ENCODE results near the gene POU3F4. TPM values are rescaled to one million over a fixed set of nuclear protein-coding genes. Genes with fewer than 3 reads are reported as not detected.

The POU3F4 gene
- total and polyA plus RNA-seq, 3 donors from 2014 or later, result not detected

DNA sequence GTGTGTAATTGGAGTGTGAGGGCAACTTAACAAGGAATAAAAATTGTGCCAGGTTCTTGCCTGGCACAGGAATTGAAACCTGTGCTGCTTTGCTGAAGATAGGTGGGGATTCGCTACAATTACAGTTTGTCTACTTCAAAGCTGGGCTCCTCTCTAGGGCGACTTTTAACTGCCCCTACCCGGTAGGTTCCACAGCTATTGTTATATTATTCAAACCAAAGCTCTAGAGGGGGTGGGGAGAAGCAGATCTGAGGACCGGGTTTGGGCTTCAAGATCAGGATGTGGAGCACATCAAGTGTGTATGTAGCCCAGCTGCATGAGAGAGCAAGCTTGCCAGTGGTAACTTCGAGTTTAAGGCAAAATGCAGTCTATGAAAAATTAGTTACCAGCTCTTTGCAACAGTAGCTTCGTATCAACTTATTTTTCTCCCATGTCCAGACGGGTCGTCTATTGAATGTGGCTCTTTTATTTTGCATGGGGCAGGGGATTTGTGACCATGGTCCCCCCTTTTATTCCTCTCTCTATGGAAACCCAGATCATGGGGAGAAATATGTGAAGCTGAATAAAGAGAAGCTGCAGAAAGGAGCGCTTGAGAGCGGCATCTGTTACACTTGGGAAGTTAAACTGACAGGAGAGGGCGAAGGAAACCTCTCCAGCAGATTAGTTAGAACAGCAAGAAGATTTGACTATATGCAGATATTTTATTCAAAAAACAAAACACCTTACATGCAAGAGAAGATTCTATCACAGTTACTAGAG lies 3.2 kb upstream of the POU3F4 start:
- Histone ChIP-seq H3K27me3 (no peaks in the 10 kb centered on the region), H3K27ac (no peak overlapping the region), H3K9me3 (no peaks in the 10 kb centered on the region), H3K36me3 (ENCODE audit: low read depth, missing control alignments) (no peaks in the 10 kb centered on the region), H3K4me1 (no peaks in the 10 kb centered on the region), H3K4me3 (no peak overlapping the region)
- intact Hi-C loops (cut with DNase I; ENCODE audit: low total_unique reads), result no loop called here
- DNase-seq, result no peak
- TF ChIP-seq, protein P1, sequence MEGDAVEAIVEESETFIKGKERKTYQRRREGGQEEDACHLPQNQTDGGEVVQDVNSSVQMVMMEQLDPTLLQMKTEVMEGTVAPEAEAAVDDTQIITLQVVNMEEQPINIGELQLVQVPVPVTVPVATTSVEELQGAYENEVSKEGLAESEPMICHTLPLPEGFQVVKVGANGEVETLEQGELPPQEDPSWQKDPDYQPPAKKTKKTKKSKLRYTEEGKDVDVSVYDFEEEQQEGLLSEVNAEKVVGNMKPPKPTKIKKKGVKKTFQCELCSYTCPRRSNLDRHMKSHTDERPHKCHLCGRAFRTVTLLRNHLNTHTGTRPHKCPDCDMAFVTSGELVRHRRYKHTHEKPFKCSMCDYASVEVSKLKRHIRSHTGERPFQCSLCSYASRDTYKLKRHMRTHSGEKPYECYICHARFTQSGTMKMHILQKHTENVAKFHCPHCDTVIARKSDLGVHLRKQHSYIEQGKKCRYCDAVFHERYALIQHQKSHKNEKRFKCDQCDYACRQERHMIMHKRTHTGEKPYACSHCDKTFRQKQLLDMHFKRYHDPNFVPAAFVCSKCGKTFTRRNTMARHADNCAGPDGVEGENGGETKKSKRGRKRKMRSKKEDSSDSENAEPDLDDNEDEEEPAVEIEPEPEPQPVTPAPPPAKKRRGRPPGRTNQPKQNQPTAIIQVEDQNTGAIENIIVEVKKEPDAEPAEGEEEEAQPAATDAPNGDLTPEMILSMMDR (IDR thresholded peaks at IDR 0.05), result no peak
- 4% methylated on average over 9 to 11 of the region's 11 CpGs for WGBS, 2 donors

DNA sequence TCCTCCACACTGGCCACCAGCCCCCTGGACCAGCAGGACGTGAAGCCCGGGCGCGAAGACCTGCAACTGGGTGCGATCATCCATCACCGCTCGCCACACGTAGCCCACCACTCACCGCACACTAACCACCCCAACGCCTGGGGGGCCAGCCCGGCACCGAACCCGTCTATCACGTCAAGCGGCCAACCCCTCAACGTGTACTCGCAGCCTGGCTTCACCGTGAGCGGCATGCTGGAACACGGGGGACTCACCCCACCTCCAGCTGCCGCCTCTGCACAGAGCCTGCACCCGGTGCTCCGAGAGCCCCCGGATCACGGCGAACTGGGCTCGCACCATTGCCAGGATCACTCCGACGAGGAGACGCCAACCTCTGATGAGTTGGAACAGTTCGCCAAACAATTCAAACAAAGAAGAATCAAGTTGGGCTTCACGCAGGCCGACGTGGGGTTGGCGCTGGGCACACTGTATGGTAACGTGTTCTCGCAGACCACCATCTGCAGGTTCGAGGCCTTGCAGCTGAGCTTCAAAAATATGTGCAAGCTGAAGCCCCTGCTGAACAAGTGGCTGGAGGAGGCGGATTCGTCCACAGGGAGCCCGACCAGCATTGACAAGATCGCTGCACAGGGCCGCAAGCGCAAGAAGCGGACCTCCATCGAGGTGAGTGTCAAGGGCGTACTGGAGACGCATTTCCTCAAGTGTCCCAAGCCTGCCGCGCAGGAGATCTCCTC lies 600 bp downstream of the POU3F4 start:
- H3K4me3 ChIP-seq, result no peak overlapping the region
- no peaks in the 10 kb centered on the region for H3K27me3 ChIP-seq
- no peaks in the 10 kb centered on the region for H3K36me3 ChIP-seq (ENCODE audit: low read depth, missing control alignments)
- no peak for TF ChIP-seq POLR2A (IDR thresholded peaks at IDR 0.05)
- TF ChIP-seq, protein P1 (IDR thresholded peaks at IDR 0.05), result no peak
- DNase-seq, result no peak
- 0 to 5% methylated on average over 9 to 14 of the region's 50 CpGs for WGBS, 2 donors
- intact Hi-C loops (cut with DNase I; ENCODE audit: low total_unique reads), result no loop called here
- H3K27ac ChIP-seq, result no peak overlapping the region
- H3K9me3 ChIP-seq, result no peaks in the 10 kb centered on the region
- no peaks in the 10 kb centered on the region for H3K4me1 ChIP-seq

DNA sequence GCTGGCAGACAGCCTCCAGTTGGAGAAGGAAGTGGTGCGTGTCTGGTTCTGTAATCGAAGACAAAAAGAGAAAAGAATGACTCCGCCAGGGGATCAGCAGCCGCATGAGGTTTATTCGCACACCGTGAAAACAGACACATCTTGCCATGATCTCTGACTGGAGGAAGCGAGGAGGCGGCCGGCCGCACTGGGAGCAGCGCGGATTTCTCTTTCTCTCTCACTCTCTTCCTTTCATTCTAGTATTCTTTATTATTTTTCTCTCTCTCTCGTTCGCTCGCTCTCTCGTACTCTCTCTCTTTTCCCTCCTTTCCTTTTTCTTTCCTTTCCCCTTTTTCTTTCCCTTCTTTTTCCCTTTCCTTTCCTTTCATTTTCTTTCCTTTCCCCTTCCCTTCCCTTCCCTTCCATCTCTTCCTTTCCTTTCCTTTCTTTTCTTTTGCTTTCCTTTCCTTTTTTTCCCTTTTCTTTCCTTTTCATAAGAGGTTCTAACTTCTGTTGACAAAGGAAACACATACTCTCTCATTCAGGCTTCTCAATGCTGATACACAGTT lies 1.2 kb downstream of the POU3F4 start:
- no peaks in the 10 kb centered on the region for H3K9me3 ChIP-seq
- H3K27me3 ChIP-seq, result no peaks in the 10 kb centered on the region
- intact Hi-C loops (cut with DNase I; ENCODE audit: low total_unique reads), result no loop called here
- H3K4me3 ChIP-seq, result no peak overlapping the region
- WGBS, 2 donors, result 1 to 4% methylated on average over 16 of the region's 16 CpGs
- TF ChIP-seq, protein P1 (IDR thresholded peaks at IDR 0.05), result no peak
- TF ChIP-seq POLR2A (IDR thresholded peaks at IDR 0.05), result no peak
- H3K4me1 ChIP-seq, result no peaks in the 10 kb centered on the region
- H3K27ac ChIP-seq, result no peak overlapping the region
- no peak for DNase-seq
- H3K36me3 ChIP-seq (ENCODE audit: low read depth, missing control alignments), result no peaks in the 10 kb centered on the region

DNA sequence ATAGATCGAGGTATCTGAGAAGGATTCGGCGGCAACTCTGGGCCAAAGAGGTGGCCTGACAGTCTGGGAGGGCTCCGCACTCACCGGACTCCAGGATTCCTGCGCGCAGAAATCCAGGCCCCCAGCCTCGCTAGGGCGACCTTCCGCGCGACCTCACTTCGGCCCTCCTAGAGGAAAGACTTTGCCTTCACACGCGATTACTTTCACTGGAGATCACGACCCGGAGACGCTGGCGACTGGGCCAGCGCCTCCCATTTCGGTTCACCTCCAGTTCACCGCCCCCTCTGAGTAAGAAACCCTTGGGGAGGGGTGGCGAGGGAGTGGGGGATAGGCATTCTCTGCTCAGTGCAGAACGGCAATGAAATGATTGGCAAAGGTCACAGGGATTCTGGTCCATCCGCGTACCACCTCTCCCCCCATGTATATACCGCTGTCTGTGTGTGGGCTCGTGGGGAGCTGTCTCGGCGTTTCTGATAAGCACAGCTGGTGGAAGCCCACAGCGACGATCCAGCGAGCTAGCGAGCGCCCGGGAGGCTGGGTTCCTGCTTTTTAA lies 2.5 kb downstream of the POU3F4 start:
- H3K9me3 ChIP-seq, result no peaks in the 10 kb centered on the region
- TF ChIP-seq, protein P1 (IDR thresholded peaks at IDR 0.05), result no peak
- TF ChIP-seq POLR2A (IDR thresholded peaks at IDR 0.05), result no peak
- no peak overlapping the region for H3K27ac ChIP-seq
- no peaks in the 10 kb centered on the region for H3K27me3 ChIP-seq
- no peaks in the 10 kb centered on the region for H3K4me1 ChIP-seq
- no peak overlapping the region for H3K4me3 ChIP-seq
- 2% methylated on average over 33 of the region's 36 CpGs; no CpG with 5 or more reads in 1 of the 2 donors for WGBS, 2 donors
- intact Hi-C loops (cut with DNase I; ENCODE audit: low total_unique reads), result no loop called here
- DNase-seq, result no peak
- H3K36me3 ChIP-seq (ENCODE audit: low read depth, missing control alignments), result no peaks in the 10 kb centered on the region

Measured in testis (tissue), 3 donors.